ENCODE results near the gene PLP2. TPM values are rescaled to one million over a fixed set of nuclear protein-coding genes. Genes with fewer than 3 reads are reported as not detected.
A peak's percentile ranks its signal among the peaks of the same experiment; 100 is the strongest.

The PLP2 gene
- polyA plus RNA-seq, 1 experiment, result 225 TPM

- Histone ChIP-seq H3K27me3 (ENCODE audit: control insufficient read depth, insufficient read depth, low read length) (no peaks in the 10 kb centered on the region), H3K4me3 (ENCODE audit: low read depth, low read length) (no peak overlapping the region), H3K36me3 (ENCODE audit: control insufficient read depth, insufficient read depth, low read length) (peaks cover 8% of the 10 kb centered on the region)
- CTCF ChIA-PET, result interaction anchor here (0.5 kb wide), 1 partner anchor 15 kb away, joined by 4 read pairs; no protein-coding TSS in a partner anchor
- POLR2A ChIA-PET, result no interaction called here
- no peak for TF ChIP-seq CTCF (IDR thresholded peaks at IDR 0.05; ENCODE audit: insufficient read depth, low read depth, low read length)
- no peak for DNase-seq (ENCODE audit: low read depth)
These were observed 6.3 kb downstream of the PLP2 start for GRCh38 chrX:49177873-49178480.

- H3K36me3 ChIP-seq (ENCODE audit: control insufficient read depth, insufficient read depth, low read length), result peaks cover 7% of the 10 kb centered on the region
- ChIA-PET POLR2A (no interaction called here), CTCF (no interaction called here)
- no peak overlapping the region for H3K4me3 ChIP-seq (ENCODE audit: low read depth, low read length)
- no peak for DNase-seq (ENCODE audit: low read depth)
- TF ChIP-seq CTCF (IDR thresholded peaks at IDR 0.05; ENCODE audit: insufficient read depth, low read depth, low read length), result no peak
- H3K27me3 ChIP-seq (ENCODE audit: control insufficient read depth, insufficient read depth, low read length), result no peaks in the 10 kb centered on the region
These were observed 6.8 kb downstream of the PLP2 start for GRCh38 chrX:49178537-49178936.

- ChIA-PET CTCF (no interaction called here), POLR2A (interaction anchor here (0.7 kb wide), 1 partner anchor 12 kb away, joined by 3 read pairs; no protein-coding TSS in a partner anchor)
- TF ChIP-seq CTCF (IDR thresholded peaks at IDR 0.05; ENCODE audit: insufficient read depth, low read depth, low read length), result no peak
- no peak overlapping the region for H3K4me3 ChIP-seq (ENCODE audit: low read depth, low read length)
- peaks cover 6% of the 10 kb centered on the region for H3K36me3 ChIP-seq (ENCODE audit: control insufficient read depth, insufficient read depth, low read length)
- no peaks in the 10 kb centered on the region for H3K27me3 ChIP-seq (ENCODE audit: control insufficient read depth, insufficient read depth, low read length)
- no peak for DNase-seq (ENCODE audit: low read depth)
These were observed 7.7 kb downstream of the PLP2 start for GRCh38 chrX:49179358-49179757.

- DNase-seq (ENCODE audit: low read depth), result no peak
- Histone ChIP-seq H3K4me3 (ENCODE audit: low read depth, low read length) (peak overlapping the region; percentile 16), H3K36me3 (ENCODE audit: control insufficient read depth, insufficient read depth, low read length) (peaks cover 3% of the 10 kb centered on the region), H3K27me3 (ENCODE audit: control insufficient read depth, insufficient read depth, low read length) (no peaks in the 10 kb centered on the region)
- CTCF ChIA-PET, result interaction anchor here (0.7 to 1.4 kb wide), 3 partner anchors 9 to 14 kb away, joined by 4 to 5 read pairs (median 4); partner anchors contain the start of gene PLP2
- TF ChIP-seq CTCF (IDR thresholded peaks at IDR 0.05; ENCODE audit: insufficient read depth, low read depth, low read length), result no peak
- POLR2A ChIA-PET, result no interaction called here
These were observed 12.1 kb downstream of the PLP2 start for GRCh38 chrX:49183701-49184281.

GRCh38 chrX:49184294-49185281 is 12.9 kb downstream of the PLP2 start:
- DNase-seq (ENCODE audit: low read depth), result peak; percentile 38
- ChIA-PET CTCF (interaction anchor here (0.7 to 1.4 kb wide), 3 partner anchors 8 to 15 kb away, joined by 4 to 5 read pairs (median 4); partner anchors contain the start of gene PLP2), POLR2A (no interaction called here)
- H3K36me3 ChIP-seq (ENCODE audit: control insufficient read depth, insufficient read depth, low read length), result peaks cover 3% of the 10 kb centered on the region
- no peaks in the 10 kb centered on the region for H3K27me3 ChIP-seq (ENCODE audit: control insufficient read depth, insufficient read depth, low read length)
- no peak for TF ChIP-seq CTCF (IDR thresholded peaks at IDR 0.05; ENCODE audit: insufficient read depth, low read depth, low read length)
- H3K4me3 ChIP-seq (ENCODE audit: low read depth, low read length), result peak overlapping the region; percentile 42
